B cell (primary cell): ENCODE measurements around the gene LIN37.

ENCODE experiments used
- EZH2 ChIP-seq: IDR thresholded peaks from 2 replicates; pipeline ENCODE4 v1.6.1; 2012; ENCODE audit warnings: borderline replicate concordance, low read depth, mild to moderate bottlenecking, moderate library complexity, low read length; ENCODE audit not compliant: insufficient read depth, poor library complexity, severe bottlenecking
- TF ChIP-seq, protein P1 (sequence below): fragments of 200-600 bp; IDR thresholded peaks from one replicate; pipeline ENCODE4 v1.8.0; 2022; ENCODE audit warnings: antibody characterized with exemption, mild to moderate bottlenecking

DNA sequence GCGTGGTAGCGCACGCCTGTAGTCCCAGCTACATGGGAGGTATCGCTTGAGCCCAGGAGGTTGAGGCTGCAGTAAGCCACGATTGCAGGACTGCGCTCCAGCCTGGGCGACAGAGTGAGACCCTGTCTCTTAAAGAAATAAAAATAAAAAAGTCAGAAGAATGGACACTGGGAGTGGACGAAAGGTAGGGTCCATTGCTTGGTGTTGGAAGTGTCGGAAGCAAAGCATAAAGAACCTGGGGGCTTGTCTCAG lies 26.6 kb downstream of the LIN37 start:
- TF ChIP-seq, protein P1, sequence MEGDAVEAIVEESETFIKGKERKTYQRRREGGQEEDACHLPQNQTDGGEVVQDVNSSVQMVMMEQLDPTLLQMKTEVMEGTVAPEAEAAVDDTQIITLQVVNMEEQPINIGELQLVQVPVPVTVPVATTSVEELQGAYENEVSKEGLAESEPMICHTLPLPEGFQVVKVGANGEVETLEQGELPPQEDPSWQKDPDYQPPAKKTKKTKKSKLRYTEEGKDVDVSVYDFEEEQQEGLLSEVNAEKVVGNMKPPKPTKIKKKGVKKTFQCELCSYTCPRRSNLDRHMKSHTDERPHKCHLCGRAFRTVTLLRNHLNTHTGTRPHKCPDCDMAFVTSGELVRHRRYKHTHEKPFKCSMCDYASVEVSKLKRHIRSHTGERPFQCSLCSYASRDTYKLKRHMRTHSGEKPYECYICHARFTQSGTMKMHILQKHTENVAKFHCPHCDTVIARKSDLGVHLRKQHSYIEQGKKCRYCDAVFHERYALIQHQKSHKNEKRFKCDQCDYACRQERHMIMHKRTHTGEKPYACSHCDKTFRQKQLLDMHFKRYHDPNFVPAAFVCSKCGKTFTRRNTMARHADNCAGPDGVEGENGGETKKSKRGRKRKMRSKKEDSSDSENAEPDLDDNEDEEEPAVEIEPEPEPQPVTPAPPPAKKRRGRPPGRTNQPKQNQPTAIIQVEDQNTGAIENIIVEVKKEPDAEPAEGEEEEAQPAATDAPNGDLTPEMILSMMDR, result no peak
- no peak for TF ChIP-seq EZH2
